Panc1 (cell line): ENCODE measurements around the gene KRTAP10-4.

Source experiments
- POLR2AphosphoS5 ChIP-seq: IDR thresholded peaks from 2 replicates; pipeline ENCODE4 v1.6.1; 2012; ENCODE audit warnings: mild to moderate bottlenecking, low read depth, low read length, moderate library complexity
- TF ChIP-seq, protein P1 (sequence below): fragments of 450-650 bp; IDR thresholded peaks from 2 replicates; pipeline ENCODE4 v1.5.1; 2017; ENCODE audit warnings: mild to moderate bottlenecking
- TF ChIP-seq, protein P2 (sequence below), 2 experiments: IDR thresholded peaks; 2 replicates each; pipeline ENCODE4 v1.6.1; 2011 to 2012; ENCODE audit warnings: low read depth in 2 of 2, control low read depth in 1 of 2, low read length in 1 of 2, mild to moderate bottlenecking in 1 of 2, moderate library complexity in 1 of 2; ENCODE audit not compliant: insufficient read depth in 1 of 2

DNA sequence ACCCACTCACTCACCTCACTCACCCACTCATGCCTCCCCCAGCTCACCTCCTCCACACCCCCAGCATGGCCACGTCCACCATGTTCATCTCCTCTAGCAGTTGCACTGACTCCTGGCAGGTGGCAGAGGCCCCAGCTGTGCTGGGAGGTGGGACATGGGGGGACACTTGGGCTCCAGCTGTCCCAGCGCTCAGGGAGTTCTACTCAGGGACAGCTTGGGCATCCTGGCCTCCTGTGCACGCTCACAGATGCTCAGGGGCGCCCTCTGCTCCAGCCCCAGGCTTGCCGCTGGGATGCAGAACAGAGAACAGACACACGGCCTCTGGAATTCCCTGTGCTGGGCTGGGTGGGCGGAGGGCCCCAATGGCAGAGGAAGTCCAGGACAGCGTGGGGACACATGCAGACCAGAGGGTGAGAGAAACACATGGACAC, 43.6 kb downstream of the KRTAP10-4 start:
- TF ChIP-seq, protein P1, sequence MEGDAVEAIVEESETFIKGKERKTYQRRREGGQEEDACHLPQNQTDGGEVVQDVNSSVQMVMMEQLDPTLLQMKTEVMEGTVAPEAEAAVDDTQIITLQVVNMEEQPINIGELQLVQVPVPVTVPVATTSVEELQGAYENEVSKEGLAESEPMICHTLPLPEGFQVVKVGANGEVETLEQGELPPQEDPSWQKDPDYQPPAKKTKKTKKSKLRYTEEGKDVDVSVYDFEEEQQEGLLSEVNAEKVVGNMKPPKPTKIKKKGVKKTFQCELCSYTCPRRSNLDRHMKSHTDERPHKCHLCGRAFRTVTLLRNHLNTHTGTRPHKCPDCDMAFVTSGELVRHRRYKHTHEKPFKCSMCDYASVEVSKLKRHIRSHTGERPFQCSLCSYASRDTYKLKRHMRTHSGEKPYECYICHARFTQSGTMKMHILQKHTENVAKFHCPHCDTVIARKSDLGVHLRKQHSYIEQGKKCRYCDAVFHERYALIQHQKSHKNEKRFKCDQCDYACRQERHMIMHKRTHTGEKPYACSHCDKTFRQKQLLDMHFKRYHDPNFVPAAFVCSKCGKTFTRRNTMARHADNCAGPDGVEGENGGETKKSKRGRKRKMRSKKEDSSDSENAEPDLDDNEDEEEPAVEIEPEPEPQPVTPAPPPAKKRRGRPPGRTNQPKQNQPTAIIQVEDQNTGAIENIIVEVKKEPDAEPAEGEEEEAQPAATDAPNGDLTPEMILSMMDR = no peak
- TF ChIP-seq, protein P2, sequence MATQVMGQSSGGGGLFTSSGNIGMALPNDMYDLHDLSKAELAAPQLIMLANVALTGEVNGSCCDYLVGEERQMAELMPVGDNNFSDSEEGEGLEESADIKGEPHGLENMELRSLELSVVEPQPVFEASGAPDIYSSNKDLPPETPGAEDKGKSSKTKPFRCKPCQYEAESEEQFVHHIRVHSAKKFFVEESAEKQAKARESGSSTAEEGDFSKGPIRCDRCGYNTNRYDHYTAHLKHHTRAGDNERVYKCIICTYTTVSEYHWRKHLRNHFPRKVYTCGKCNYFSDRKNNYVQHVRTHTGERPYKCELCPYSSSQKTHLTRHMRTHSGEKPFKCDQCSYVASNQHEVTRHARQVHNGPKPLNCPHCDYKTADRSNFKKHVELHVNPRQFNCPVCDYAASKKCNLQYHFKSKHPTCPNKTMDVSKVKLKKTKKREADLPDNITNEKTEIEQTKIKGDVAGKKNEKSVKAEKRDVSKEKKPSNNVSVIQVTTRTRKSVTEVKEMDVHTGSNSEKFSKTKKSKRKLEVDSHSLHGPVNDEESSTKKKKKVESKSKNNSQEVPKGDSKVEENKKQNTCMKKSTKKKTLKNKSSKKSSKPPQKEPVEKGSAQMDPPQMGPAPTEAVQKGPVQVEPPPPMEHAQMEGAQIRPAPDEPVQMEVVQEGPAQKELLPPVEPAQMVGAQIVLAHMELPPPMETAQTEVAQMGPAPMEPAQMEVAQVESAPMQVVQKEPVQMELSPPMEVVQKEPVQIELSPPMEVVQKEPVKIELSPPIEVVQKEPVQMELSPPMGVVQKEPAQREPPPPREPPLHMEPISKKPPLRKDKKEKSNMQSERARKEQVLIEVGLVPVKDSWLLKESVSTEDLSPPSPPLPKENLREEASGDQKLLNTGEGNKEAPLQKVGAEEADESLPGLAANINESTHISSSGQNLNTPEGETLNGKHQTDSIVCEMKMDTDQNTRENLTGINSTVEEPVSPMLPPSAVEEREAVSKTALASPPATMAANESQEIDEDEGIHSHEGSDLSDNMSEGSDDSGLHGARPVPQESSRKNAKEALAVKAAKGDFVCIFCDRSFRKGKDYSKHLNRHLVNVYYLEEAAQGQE (IDR thresholded peaks at IDR 0.05; ENCODE audit: insufficient read depth in 1 of 2, low read depth in 2 of 2, low read length in 1 of 2) = no peak
- TF ChIP-seq POLR2AphosphoS5 = no peak
